Muscle of back (tissue), 11 donors: ENCODE results near the gene SEC14L6. TPM values are rescaled to one million over a fixed set of nuclear protein-coding genes. Genes with fewer than 3 reads are reported as not detected.

Source experiments
- DNase-seq, 3 donors: peaks; one replicate each; pipeline versions ENCODE4 v3.0.0 to v3.0.0-alpha.2; 2013
- polyA plus RNA-seq, 10 donors: library from polyadenylated mRNA; unstranded; fragments of 120-200 nt; gene quantifications; one replicate each; pipeline ENCODE4 v1.2.1, GENCODE V29; 2013; ENCODE audit not compliant: insufficient read length in 10 of 10

The SEC14L6 gene
- polyA plus RNA-seq, 10 donors, result 0.18 to 0.94 (median 0.26) TPM

DNA sequence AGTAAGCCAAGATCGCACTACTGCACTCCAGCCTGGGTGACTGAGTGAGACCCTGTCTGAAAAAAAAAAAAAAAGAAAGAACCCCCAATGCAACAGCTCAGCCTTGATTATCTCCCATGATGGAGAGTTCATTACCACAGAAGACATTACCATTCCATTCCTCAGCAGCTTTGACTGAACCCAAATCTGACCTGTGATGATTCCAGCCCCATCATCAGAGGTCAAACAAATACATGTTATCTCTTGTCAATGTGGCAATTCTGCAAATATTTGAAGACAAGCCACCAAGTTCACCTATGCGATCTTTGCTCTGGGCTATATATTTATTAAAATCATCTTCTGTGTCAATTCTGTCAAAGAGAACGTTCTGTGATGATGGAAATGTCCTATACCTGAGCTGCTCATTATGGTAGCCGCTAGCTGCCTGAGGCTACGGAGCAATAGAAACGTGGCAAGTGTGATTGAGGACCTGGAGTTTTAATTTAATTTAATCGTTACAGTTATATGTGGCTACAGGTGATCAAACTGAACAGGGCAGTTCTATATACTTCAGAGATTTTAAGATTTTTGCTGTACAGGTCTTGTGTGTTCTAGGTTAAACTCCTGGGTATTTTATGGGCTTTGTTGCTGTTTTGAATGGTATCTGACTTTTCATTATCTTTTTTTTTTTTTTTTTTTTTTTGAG lies 48.9 kb downstream of the SEC14L6 start:
- no peak for DNase-seq

DNA sequence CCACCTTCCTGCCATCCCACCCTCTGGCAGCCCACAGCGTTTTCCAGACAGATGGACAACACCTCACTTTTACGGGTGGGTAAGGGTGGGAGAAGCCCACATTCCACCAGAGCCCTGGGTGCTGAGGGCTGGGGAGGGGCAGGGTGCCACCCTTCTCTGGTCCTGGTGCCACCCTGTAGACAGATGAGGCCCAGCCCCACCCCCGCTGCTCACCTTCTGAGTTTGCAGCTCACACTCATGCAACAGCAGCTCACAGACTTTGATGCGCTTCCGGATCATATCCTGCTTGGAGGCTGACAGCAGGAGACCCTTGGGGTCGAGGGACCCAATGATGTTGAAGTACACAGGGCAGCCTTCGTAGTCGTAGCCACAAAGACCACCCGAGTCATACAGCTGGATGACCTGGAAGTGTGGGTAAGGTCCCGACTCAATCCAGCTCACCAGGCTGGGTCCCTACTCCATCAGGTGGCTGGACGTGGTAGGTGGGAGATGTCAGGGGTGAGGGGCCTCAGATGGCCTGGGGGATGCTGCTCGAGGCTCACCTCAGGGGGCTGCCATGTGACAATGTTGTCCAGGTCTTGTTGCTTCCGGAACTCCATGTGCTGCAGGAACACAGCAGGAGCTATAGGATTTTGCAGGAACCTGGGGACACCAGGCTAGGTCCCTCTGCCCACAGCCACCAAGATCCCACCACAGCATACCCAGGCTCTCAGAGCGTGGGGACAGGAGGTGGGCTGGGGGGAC lies 51.3 kb downstream of the SEC14L6 start:
- DNase-seq, result no peak

DNA sequence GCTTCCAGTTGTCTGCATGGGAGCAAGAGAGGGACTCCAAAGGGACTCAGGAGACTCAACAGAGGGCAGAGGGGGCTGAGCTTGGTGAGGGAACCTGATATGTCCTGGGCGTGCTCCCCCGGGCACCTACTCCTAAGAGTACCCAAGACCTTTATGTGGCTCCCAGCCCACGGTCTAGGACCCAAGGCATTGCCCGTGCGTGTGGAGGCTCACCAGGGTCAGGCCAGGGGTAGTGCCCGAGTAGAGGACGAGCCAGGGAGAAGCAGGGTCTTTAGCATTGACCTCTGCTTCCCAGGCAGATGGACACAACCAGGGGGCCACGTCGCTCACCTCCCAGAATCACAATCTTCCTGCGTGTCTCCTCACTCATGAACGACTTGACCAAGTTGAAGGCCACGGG lies 54.4 kb downstream of the SEC14L6 start:
- no peak for DNase-seq

DNA sequence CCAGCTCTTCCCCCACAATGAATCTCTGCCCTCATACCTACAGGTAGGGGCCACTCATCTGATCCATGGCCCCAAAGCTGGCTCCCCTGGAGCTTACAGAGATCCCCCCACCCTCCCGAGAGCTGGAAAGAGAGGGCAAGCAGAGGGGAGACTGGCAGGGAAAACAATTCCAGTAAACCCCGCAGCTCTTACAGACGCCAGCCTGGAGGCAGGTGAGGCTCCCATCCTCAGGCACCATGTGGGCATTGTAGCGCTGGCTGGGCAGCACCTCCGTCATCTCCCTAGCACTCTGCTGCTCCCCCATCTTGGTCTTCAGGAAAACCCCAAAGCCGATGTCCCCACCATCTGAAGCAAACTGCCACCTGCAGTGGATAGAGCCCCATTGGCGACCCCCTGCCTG lies 55.2 kb downstream of the SEC14L6 start:
- no peak for DNase-seq

DNA sequence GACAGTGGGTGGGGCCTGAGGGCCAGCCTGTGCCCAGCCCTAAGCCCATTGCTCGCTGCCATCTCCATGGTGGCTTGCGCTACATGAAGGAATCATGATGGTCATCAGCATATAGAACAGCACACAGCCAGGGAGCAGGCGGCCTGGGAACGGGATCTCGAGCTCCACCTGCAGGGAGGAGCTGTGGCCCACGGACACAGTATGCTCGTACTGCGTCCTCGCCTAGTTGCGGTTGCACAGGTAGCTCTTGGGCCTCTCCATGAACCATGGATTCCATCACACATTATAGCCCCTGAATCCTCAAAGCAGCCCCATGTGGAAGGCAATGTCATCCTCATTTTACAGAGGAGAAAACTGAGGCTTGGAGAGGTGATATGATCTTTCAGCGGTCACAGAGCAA lies 56.1 kb downstream of the SEC14L6 start:
- DNase-seq, result no peak

DNA sequence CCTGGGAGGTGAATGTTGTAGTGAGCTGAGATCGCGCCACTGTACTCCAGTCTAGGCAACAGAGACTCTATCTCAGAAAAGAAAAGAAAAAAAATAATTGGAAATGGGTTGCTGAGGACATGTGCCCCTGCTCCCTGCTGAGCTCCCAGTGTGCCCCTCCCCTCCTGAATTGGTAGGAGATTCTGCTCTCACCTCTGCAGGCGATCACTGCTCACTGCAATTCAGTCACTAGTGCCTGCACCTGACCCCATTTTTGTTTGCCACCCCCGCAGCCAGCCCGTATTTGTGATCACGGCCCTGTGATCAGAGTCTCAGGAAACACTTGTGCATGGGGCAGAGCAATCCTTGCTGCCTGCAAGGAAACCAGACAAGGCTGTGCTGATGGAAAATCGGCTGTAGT lies 58.4 kb downstream of the SEC14L6 start:
- no peak for DNase-seq

DNA sequence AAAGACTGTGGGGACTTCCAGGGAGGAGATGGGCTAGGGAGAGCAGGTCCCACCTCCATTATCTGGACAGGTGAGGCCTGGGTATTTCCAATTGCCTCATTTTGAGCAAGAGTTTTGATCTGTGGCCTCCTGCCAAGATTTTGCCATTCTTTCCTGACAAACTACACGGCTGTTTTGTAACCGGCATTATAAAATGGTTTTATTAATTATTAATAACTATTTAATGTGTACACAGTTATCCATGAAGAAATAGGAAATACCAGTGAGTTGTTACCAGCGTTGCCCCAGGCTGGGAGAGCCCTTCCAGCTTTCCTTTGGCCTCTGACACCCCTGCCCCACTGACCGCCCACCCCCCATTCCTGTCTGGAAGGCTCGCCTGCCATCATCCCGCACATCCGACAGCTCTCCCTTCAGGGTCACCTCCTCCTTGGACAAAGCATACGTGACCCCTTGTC lies 59.9 kb downstream of the SEC14L6 start:
- no peak for DNase-seq

DNA sequence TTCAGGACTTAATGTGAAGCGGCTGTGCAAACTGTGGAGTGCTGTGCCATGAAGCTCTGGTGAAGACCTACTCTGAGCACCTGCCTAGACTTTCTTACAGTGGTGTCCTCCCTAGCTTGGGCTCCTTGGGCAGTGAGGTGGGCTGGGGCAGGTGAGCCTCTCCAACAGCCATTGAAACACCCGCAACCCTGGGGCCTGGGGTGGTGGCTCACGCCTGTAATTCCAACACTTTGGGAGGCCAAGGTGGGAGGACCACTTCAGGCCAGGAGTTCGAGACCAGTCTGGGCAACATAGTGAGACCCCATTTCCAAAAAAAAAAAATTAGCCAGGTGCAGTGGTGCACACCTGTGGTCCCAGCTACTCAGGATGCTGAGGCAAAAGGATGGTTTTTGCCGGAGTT lies 60.4 kb downstream of the SEC14L6 start:
- no peak for DNase-seq

DNA sequence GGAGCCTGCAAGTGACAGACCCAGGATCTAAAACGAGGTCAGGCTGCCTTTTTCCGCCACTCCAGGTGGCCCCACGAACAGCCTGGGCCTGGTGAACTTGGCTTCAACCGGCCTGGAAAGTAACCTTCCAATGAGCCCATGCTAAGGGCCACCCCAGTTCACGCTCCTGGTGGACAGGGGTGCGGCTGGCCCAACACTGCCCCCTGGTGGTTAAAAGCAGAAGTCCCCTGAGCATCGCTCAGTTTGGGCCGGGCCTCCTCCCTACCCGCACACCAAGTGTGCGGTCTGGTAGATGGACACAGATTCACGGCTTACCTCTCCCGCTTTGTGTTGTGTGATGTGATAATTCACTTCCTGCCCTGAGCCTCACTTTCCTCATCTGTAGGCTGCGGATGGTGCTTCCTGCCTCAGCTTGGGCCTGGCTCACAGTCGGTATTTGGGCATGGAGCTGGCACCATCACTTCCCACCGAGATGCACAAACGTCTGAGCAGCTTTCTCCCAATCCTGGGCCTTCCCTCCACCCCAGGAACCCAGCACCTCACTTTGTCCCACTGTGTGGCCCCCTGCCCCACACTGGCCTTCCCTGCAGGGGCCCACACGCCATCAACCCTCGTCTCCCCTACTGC lies 61.1 kb downstream of the SEC14L6 start:
- peak; percentile 8 to 58 (median 36) for DNase-seq

DNA sequence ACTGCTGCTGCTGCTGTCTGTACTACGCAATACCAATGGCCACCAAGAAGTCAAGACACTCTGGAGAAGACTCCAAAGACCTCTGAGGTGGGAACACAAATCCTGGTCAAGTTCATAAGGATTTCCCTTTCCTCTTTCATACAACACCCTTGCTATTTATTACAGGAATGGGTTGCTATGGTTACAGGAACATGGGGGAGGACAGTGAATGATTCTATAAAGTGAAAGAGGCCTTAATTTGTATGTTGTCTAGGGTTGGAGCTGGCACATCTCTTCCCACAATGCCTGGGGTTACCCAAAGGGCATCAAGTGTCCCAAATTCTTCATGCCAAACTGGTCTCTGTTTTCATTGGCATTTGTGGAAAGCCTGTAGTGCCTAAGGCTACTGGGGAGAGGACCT lies 63.4 kb downstream of the SEC14L6 start:
- DNase-seq, result no peak

DNA sequence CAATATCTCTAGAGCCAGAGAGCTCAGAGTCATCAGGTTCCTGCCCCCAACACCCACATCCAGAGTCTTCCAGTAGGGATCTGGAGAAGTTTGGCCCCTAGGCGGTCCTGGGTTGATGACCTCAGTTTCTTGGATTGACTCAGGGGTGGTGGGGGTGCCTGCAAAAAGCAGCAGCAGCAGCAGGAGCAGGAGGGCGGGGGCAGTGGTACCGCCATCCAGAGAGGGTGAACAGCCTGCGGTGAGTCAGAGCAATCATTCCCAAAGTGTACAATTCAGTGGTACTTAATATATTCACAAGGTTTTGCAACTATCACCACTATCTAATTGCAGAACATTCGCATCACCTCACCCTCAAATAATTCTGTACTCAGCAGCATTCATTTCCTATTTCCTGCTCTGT lies 64.8 kb downstream of the SEC14L6 start:
- peak in 1 of 3 donors; percentile 0 for DNase-seq

DNA sequence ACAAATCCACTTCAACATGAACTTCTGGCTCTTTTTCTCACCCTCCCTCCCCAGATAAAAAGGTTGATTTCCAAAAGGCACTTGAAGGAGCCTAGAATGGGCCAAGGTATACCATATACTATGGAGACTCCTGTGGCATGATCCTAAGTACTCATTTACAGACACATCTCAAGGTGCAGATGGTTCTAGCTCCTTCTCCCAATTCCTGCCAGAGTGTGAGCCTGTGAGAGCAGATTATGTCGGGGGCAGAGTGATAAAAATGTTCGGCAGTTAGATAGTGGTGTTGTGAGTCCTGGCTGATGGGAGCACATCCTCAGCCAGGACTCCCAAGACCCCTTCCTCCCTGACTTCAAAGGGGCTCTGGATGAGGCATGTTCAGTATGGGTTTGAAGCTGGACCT lies 66.6 kb downstream of the SEC14L6 start:
- no peak for DNase-seq

DNA sequence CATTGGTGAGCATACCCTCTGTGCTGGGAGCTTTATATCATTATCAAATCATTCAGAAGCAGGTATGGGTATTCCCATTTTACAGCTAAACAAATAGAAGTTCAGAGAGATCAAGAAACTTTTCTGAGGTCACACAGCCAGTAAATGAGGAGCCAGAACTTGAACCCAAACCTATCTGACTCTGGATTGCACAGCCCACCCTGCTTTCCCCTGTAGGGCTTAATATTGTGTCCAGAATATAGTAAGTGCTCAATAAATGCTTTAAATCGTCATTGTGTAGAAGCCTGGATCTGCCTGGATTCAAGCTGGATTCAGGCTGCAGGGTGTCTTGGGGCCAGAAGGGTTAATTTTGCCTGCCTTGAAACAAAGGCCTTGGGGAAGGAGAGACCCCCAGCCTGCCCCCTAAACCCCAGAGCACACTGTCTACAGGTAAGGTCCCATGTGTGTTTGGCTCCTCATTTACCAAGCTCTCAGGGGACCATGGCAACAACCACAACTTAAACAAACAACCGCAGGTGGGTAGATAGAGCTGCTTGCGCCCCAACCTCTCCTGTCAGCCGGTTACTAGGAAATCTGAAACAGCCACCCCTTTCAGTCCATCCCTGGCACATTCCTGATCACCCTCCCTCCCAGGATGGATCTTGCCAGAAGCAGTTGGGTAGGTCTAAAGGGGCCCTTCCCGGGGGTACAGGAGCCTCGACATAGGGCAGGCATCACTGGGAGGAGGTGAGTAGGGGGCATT lies 71.7 kb downstream of the SEC14L6 start:
- DNase-seq, result no peak

DNA sequence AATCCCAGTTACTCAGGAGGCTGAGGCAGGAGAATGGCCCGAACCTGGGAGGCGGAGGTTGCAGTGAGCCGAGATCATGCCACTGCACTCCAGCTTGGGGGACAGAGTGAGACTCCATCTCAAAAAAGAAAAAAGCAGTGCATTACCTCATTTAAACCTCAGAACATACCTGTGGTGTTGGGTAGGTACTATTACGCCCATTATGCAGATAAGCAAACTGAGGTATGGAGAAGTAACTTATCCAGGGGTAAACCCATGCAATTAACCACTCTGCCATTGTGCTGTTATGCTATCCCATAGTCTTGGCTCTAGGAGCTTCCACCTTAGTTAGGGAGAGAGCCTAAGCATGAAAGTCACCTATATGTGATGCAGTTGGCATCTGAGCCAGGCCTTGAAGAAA lies 72.4 kb downstream of the SEC14L6 start:
- no peak for DNase-seq

DNA sequence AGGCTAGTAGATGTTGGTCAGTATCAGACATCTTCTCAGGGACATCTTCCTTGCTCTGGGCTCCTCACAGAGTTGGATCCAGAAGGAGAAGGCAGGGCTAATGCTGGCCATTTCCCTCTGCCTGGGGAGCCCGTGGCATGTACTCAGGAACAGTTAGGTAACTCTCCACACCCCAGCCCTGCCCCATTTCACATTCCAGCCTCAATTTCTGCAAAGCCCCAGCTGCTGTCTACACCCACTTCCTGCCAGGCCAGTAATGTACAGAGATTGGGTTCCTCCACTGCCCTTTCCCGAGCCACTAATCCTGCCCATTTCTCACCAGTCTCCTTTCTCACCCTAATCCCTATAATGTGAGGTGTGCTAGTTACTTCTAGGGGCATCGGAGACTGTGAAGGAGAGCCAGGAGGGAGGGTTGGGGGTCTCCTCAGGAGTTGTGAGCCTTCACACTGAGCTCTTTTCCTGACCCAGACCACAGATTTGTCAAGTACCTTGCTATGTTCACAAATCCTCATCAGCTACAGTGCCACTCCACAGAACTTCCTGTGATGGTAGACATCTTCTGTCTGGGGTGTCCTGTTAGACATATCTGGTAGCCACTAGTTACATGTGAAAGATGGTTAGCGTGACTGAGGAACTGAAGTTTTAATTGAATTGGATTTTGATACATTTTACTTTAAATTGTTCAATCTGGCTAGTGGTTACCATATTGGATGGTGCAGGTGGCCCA lies 73.4 kb downstream of the SEC14L6 start:
- no peak for DNase-seq

Other genes starting within 250 kb of the SEC14L6 start
- 1 to 10 TPM; 5.0 to 9.5 (median 7.0) TPM for gene TBC1D10A, start 219.8 kb downstream of the SEC14L6 start, polyA plus RNA-seq
- 10 to 100 TPM; 63.8 to 95.9 (median 73.0) TPM for gene SF3A1, start 189.8 kb downstream of the SEC14L6 start, polyA plus RNA-seq
- 1 to 10 TPM in 8 of 10 donors, under 1 TPM in 2; 0.80 to 1.9 (median 1.3) TPM for gene CCDC157, start 189.7 kb downstream of the SEC14L6 start, polyA plus RNA-seq
- gene RNF215, start 159.3 kb downstream of the SEC14L6 start, polyA plus RNA-seq, result 10 to 100 TPM in 9 of 10 donors, 1 to 10 TPM in 1; 8.8 to 15.6 (median 11.1) TPM
- 1 to 10 TPM; 1.2 to 2.8 (median 2.0) TPM for gene SEC14L2, start 149.7 kb downstream of the SEC14L6 start, polyA plus RNA-seq
- gene MTFP1, start 121.0 kb downstream of the SEC14L6 start, polyA plus RNA-seq, result 1 to 10 TPM; 4.1 to 8.5 (median 5.6) TPM
- under 1 TPM in 2 of 10 donors, not detected in 8; 0.08 to 0.10 TPM for gene SEC14L3, start 74.7 kb downstream of the SEC14L6 start, polyA plus RNA-seq
- under 1 TPM in 9 of 10 donors, not detected in 1; 0.08 to 0.29 (median 0.18) TPM for gene SEC14L4, start 41.0 kb downstream of the SEC14L6 start, polyA plus RNA-seq
- gene GAL3ST1, start 27.9 kb upstream of the SEC14L6 start, polyA plus RNA-seq, result 1 to 10 TPM; 3.1 to 7.6 (median 6.4) TPM
- gene PES1, start 45.2 kb upstream of the SEC14L6 start, polyA plus RNA-seq, result 10 to 100 TPM; 36.7 to 53.4 (median 45.2) TPM
- 10 to 100 TPM in 5 of 10 donors, 1 to 10 TPM in 5; 5.5 to 14.2 (median 9.9) TPM for gene TCN2, start 60.4 kb upstream of the SEC14L6 start, polyA plus RNA-seq
- gene SLC35E4, start 89.0 kb upstream of the SEC14L6 start, polyA plus RNA-seq, result 1 to 10 TPM; 1.8 to 3.1 (median 2.4) TPM
- 1 to 10 TPM; 3.0 to 6.4 (median 3.5) TPM for gene DUSP18, start 121.1 kb upstream of the SEC14L6 start, polyA plus RNA-seq
- 10 to 100 TPM in 1 of 10 donors, 1 to 10 TPM in 9; 4.5 to 11.9 (median 5.3) TPM for gene OSBP2, start 148.1 kb upstream of the SEC14L6 start, polyA plus RNA-seq